RWPE2 (cell line): ENCODE results near the gene SLC12A5.

Source experiments
- ATAC-seq: fragments of 200-7000 bp; cut with Tn5 transposase; 3 replicates; pipeline ENCODE4 v1.9.1; 2021; ENCODE audit warnings: low read depth
- DNase-seq: peaks from one replicate; pipeline ENCODE4 v3.0.0-alpha.2; 2020; ENCODE audit warnings: low spot score
- H3K27ac ChIP-seq: fragments of 450-650 bp; 2 replicates; pipeline ENCODE4 v1.5.1; 2017; ENCODE audit warnings: mild to moderate bottlenecking; ENCODE audit not compliant: poor library complexity, severe bottlenecking
- H3K27me3 ChIP-seq: fragments of 250-450 bp; sonication (Bioruptor Pico); 2 replicates; pipeline ENCODE4 v1.5.1; 2021; ENCODE audit warnings: mild to moderate bottlenecking, moderate library complexity; ENCODE audit not compliant: insufficient read depth, poor library complexity, severe bottlenecking
- H3K36me3 ChIP-seq: fragments of 250-450 bp; sonication (Bioruptor Pico); 2 replicates; pipeline ENCODE4 v1.5.1; 2020; ENCODE audit warnings: low read depth, mild to moderate bottlenecking, moderate library complexity
- H3K4me1 ChIP-seq: fragments of 250-450 bp; sonication (Bioruptor Pico); 2 replicates; pipeline ENCODE4 v1.5.1; 2021; ENCODE audit warnings: mild to moderate bottlenecking, moderate library complexity; ENCODE audit not compliant: insufficient read depth, poor library complexity, severe bottlenecking
- H3K4me3 ChIP-seq: fragments of 250-450 bp; sonication (Bioruptor Pico); 2 replicates; pipeline ENCODE4 v1.5.1; 2021; ENCODE audit warnings: mild to moderate bottlenecking, moderate library complexity; ENCODE audit not compliant: severe bottlenecking
- H3K9me3 ChIP-seq: fragments of 250-450 bp; sonication (Bioruptor Pico); 2 replicates; pipeline ENCODE4 v1.5.1; 2021; ENCODE audit warnings: mild to moderate bottlenecking, moderate library complexity; ENCODE audit not compliant: severe bottlenecking
- TF ChIP-seq, protein P1 (sequence below): fragments of 450-650 bp; IDR thresholded peaks from one replicate; pipeline ENCODE4 v1.5.1; 2017; ENCODE audit warnings: mild to moderate bottlenecking, moderate library complexity; ENCODE audit not compliant: poor library complexity, severe bottlenecking

The SLC12A5 gene

DNA sequence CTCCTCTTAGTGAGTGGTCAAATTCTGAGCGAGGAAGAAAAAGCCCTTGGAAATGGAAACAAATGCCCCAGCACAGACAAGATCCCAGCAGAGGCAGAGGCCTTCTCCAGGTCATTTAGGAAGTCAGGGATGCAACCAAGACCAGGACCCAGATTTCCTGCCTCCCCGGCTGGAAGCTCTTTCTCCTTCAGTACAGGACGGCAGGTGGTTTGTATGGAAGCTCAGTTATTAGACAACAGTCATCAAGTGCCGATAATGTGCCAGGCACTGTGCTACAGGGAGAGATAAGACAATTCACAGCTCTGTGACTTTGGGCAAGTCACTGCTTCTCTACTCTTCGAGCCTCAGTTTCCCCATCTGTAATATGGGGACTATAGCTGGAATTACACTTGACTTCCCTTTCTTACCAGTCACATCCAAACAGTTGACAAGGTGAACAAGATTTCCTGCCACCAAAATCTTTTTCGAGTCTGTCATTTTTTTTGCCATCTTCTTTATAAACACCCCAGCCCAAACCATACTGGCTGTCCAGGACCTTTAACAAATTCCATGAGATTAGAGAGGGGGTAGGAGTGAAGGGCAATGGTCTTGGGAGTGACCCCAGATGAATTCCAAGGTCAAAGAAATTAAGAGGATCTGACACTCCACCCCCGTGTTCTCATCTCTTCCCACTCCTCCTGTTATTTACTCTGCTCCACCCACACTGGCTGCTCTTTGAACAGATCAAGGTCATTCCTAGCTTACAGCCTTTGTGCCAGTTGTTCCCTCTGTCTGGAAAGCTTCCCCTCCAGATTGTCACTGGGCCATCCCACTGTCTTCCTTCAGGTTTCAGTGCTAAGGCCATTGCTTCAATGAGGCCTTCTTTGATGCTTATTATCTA lies 14.3 kb upstream of the SLC12A5 start:
- no peak for ATAC-seq
- Histone ChIP-seq H3K27me3 (no peaks in the 10 kb centered on the region), H3K27ac (no peak overlapping the region), H3K9me3 (no peaks in the 10 kb centered on the region), H3K4me3 (no peak overlapping the region), H3K36me3 (no peaks in the 10 kb centered on the region), H3K4me1 (no peaks in the 10 kb centered on the region)
- DNase-seq = no peak
- TF ChIP-seq, protein P1, sequence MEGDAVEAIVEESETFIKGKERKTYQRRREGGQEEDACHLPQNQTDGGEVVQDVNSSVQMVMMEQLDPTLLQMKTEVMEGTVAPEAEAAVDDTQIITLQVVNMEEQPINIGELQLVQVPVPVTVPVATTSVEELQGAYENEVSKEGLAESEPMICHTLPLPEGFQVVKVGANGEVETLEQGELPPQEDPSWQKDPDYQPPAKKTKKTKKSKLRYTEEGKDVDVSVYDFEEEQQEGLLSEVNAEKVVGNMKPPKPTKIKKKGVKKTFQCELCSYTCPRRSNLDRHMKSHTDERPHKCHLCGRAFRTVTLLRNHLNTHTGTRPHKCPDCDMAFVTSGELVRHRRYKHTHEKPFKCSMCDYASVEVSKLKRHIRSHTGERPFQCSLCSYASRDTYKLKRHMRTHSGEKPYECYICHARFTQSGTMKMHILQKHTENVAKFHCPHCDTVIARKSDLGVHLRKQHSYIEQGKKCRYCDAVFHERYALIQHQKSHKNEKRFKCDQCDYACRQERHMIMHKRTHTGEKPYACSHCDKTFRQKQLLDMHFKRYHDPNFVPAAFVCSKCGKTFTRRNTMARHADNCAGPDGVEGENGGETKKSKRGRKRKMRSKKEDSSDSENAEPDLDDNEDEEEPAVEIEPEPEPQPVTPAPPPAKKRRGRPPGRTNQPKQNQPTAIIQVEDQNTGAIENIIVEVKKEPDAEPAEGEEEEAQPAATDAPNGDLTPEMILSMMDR = no peak

DNA sequence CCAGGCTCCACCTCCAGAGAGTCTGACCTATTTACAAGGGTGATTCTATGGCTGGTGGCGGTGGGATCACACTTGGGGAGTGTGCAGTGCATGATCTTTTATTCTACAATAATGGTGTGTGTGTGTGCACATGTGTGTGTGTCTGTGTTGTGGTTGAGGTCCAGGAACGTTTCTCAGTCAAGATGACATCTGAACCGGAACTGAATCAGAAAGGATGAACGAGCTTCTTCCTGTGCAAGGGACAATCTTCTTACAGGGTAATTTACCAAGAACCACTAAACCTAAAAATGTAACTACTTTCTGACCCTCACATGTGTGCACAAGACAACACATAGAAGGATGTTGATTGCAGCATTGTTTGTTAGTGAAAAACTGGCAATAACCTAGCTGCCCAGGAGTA lies 11.7 kb upstream of the SLC12A5 start:
- Histone ChIP-seq H3K36me3 (no peaks in the 10 kb centered on the region), H3K4me1 (peaks cover 4% of the 10 kb centered on the region), H3K9me3 (no peaks in the 10 kb centered on the region), H3K27ac (no peak overlapping the region), H3K27me3 (no peaks in the 10 kb centered on the region), H3K4me3 (no peak overlapping the region)
- no peak for DNase-seq
- no peak for ATAC-seq
- TF ChIP-seq, protein P1 = no peak

DNA sequence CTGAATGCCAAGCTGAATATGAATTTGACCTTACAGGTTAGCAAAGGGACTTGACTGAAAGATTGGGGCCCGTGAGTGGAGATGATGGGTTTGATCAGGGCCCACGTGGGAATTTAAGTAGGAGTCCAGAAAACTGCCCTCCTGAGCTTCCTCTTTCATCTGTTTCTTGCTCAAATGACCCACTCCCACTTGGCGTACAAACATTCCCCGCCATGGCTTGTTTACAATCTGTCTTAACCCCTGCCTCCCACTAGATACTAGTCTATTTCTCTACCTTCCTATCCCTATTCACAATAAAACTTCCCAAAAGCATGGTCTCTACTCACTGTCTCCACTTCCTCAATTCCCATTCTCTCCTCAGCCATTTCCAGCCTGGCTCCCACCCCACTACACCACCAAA lies 10.9 kb upstream of the SLC12A5 start:
- Histone ChIP-seq H3K4me1 (peaks cover 7% of the 10 kb centered on the region), H3K27me3 (no peaks in the 10 kb centered on the region), H3K27ac (no peak overlapping the region), H3K9me3 (no peaks in the 10 kb centered on the region), H3K36me3 (no peaks in the 10 kb centered on the region), H3K4me3 (no peak overlapping the region)
- DNase-seq (no peak), ATAC-seq (no peak)
- TF ChIP-seq, protein P1 = no peak

DNA sequence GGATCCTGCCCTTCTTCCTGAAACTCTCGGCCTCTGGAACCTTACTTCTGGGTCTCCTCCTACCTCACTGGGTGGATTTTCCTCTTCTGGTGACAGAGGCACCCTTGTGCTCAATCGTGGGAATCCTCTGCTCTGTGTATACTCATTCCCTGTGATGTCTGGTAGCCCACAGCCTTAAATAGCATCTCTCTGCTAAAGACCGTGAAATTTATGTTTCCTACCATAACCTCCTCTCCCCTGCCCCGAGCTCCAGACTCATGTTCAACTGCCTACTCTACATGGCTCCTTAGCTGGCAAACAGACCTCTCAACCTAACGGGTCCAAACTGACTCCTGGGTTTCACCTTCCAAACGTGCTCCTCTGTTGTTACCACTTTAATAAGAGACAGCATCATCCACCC lies 10.4 kb upstream of the SLC12A5 start:
- Histone ChIP-seq H3K27me3 (no peaks in the 10 kb centered on the region), H3K4me1 (peaks cover 7% of the 10 kb centered on the region), H3K4me3 (no peak overlapping the region), H3K27ac (no peak overlapping the region), H3K36me3 (no peaks in the 10 kb centered on the region), H3K9me3 (no peaks in the 10 kb centered on the region)
- ATAC-seq (no peak), DNase-seq (no peak)
- TF ChIP-seq, protein P1 = no peak

DNA sequence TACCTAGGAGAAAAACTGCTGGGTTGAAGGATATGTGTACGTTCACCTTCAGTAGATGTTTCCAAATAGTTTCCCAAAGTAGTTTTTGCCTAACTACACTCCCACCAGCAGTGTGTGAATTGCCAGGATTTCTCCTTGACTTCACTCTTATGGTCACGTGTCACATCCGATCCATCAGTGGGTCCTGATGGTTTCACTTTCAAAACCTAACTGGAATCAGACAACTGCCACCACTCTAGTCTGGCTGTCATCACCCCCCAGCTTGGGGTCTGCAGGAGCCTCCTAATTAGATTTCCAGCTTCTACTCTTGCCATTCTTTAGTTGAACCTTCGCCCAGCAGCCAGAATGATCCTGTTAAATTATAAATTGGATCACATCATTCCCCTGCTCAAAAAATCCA lies 8.5 kb upstream of the SLC12A5 start:
- peaks cover 7% of the 10 kb centered on the region for H3K4me1 ChIP-seq
- no peaks in the 10 kb centered on the region for H3K36me3 ChIP-seq
- no peak overlapping the region for H3K27ac ChIP-seq
- no peak overlapping the region for H3K4me3 ChIP-seq
- TF ChIP-seq, protein P1 = no peak
- DNase-seq = no peak
- no peak for ATAC-seq
- H3K9me3 ChIP-seq = no peaks in the 10 kb centered on the region
- H3K27me3 ChIP-seq = no peaks in the 10 kb centered on the region
